K562 (cell line): ENCODE measurements around the gene TEKT2. TPM values are rescaled to one million over a fixed set of nuclear protein-coding genes. Genes with fewer than 3 reads are reported as not detected.

Experiments
- ATAC-seq: fragments of 200-7000 bp; cut with Tn5 transposase; 3 replicates; pipeline ENCODE4 v1.9.1; 2020; ENCODE audit warnings: moderate library complexity
- BruUV-seq: library from RNA; stranded (reverse); fragments of 400-500 nt; replicated peaks from 2 replicates; lab custom pipeline; 2021; lab: Mats Ljungman, UMichigan
- CTCF ChIA-PET: fragments of 300-600 bp; formaldehyde crosslinking; extraction: SDS; loops from one replicate; lab custom pipeline; 2021; ENCODE audit warnings: low intra/inter-chr PET ratio; lab: Yijun Ruan, JAX
- POLR2A ChIA-PET: fragments of 300-600, 350-650 bp; sonication (Branson Sonifier 250); formaldehyde crosslinking; extraction: SDS; loops from one replicate; lab custom pipeline; 2021; ENCODE audit warnings: antibody characterized with exemption, inconsistent platforms; lab: Yijun Ruan, JAX
- DNase-seq, 4 experiments: peaks; one replicate each; pipeline versions ENCODE4 v3.0.0 to v3.0.0-alpha.2; 2011 to 2018; ENCODE audit warnings: low spot score in 3 of 4, mixed read lengths in 3 of 4; ENCODE audit errors: extremely low read depth in 1 of 4
- FAIRE-seq: peaks from 2 replicates; lab custom pipeline; 2011; peaks lifted over from hg19 to GRCh38; lab: Jason Lieb, UNC
- H2AFZ ChIP-seq: 2 replicates; pipeline ENCODE4 v1.6.0; 2011; ENCODE audit warnings: low read depth, low read length, control low read depth, inconsistent platforms
- H3K27ac ChIP-seq: fragments of 200-600 bp; 3 replicates; pipeline ENCODE4 v1.8.0; 2011; ENCODE audit warnings: low read depth, mild to moderate bottlenecking, control low read depth, inconsistent platforms, low read length, moderate library complexity, mixed read lengths; ENCODE audit errors: extremely low read depth
- H3K27me3 ChIP-seq, 2 experiments: fragments of 300-600 bp in 1 of 2; 2 replicates in 1 of 2; 3 replicates in 1 of 2; pipeline versions ENCODE4 v1.6.0 to v1.8.0; 2011; ENCODE audit warnings: inconsistent platforms in 2 of 2, low read length in 2 of 2, mild to moderate bottlenecking in 1 of 2, mixed read lengths in 1 of 2, moderate library complexity in 1 of 2; ENCODE audit not compliant: control insufficient read depth in 2 of 2, insufficient read depth in 2 of 2
- H3K36me3 ChIP-seq: fragments of 300-600 bp; 3 replicates; pipeline ENCODE4 v1.8.0; 2011; ENCODE audit warnings: mild to moderate bottlenecking, low read length, inconsistent platforms; ENCODE audit not compliant: control insufficient read depth, insufficient read depth
- H3K4me1 ChIP-seq, 2 experiments: fragments of 200-600 bp in 1 of 2; replicated peaks in 1 of 2; 2 replicates in 1 of 2; 3 replicates in 1 of 2; pipeline versions ENCODE4 v1.5.1 to v1.8.0; 2011; ENCODE audit warnings: inconsistent platforms in 2 of 2, low read length in 2 of 2, mild to moderate bottlenecking in 1 of 2, mixed read lengths in 1 of 2, moderate library complexity in 1 of 2; ENCODE audit not compliant: control insufficient read depth in 2 of 2, insufficient read depth in 2 of 2
- H3K4me2 ChIP-seq: 2 replicates; pipeline ENCODE4 v1.6.1; 2011; ENCODE audit warnings: low read length, control low read depth, inconsistent platforms, mixed read lengths; ENCODE audit not compliant: insufficient read depth
- H3K4me3 ChIP-seq: fragments of 200-600 bp; sonication (generic), shearing (Covaris generic); 2 replicates; pipeline ENCODE4 v1.5.1; 2016; ENCODE audit warnings: control low read depth, inconsistent platforms
- H3K79me2 ChIP-seq: fragments of 200-600 bp; 3 replicates; pipeline ENCODE4 v1.8.0; 2011; ENCODE audit warnings: low read length, inconsistent platforms; ENCODE audit not compliant: control insufficient read depth, insufficient read depth
- H3K9ac ChIP-seq, 2 experiments: 2 replicates each; pipeline versions ENCODE4 v1.6.0 to v1.6.1; 2011; ENCODE audit warnings: low read depth in 2 of 2, low read length in 2 of 2, control low read depth in 1 of 2, inconsistent platforms in 1 of 2, mild to moderate bottlenecking in 1 of 2, mixed read lengths in 1 of 2; ENCODE audit not compliant: insufficient read depth in 1 of 2
- H3K9me1 ChIP-seq: one replicate; pipeline ENCODE4 v1.6.0; 2011; ENCODE audit warnings: inconsistent platforms, mild to moderate bottlenecking, low read length, moderate library complexity; ENCODE audit not compliant: control insufficient read depth, insufficient read depth
- H3K9me3 ChIP-seq: replicated peaks from 2 replicates; pipeline ENCODE4 v1.5.1; 2011; ENCODE audit warnings: low read depth, low read length, inconsistent platforms; ENCODE audit not compliant: control insufficient read depth, insufficient read depth
- H4K20me1 ChIP-seq: replicated peaks from 2 replicates; pipeline ENCODE4 v1.6.1; 2011; ENCODE audit warnings: low read length, inconsistent platforms, mixed read lengths; ENCODE audit not compliant: control insufficient read depth, insufficient read depth
- BHLHE40 ChIP-seq: IDR thresholded peaks from 2 replicates; pipeline ENCODE4 v1.6.1; 2011; ENCODE audit warnings: low read length, improper control_type of control experiment
- CBFA2T2 ChIP-seq: fragments of 450-650 bp; conservative IDR thresholded peaks from 2 replicates; pipeline ENCODE4 v1.6.1; 2017; ENCODE audit warnings: mild to moderate bottlenecking
- EGR1 ChIP-seq: fragments of 450-650 bp; conservative IDR thresholded peaks from 2 replicates; pipeline ENCODE4 v1.6.1; 2017; ENCODE audit warnings: mild to moderate bottlenecking
- HNRNPK ChIP-seq: fragments of 200-400 bp; formaldehyde crosslinking; IDR thresholded peaks from one replicate; pipeline ENCODE4 v1.6.1; 2018; ENCODE audit warnings: mild to moderate bottlenecking, low read depth, low read length; ENCODE audit not compliant: poor library complexity, severe bottlenecking
- L3MBTL2 ChIP-seq: fragments of 450-650 bp; IDR thresholded peaks from 2 replicates; pipeline ENCODE4 v1.6.1; 2016; ENCODE audit warnings: mild to moderate bottlenecking, moderate library complexity
- NBN ChIP-seq: fragments of 450-650 bp; IDR thresholded peaks from 2 replicates; pipeline ENCODE4 v1.6.1; 2016; ENCODE audit warnings: low read depth, mild to moderate bottlenecking
- ZNF165 ChIP-seq: fragments of 250-450 bp; sonication (Bioruptor Pico); IDR thresholded peaks from 2 replicates; pipeline ENCODE4 v1.4.0; 2020; ENCODE audit warnings: borderline replicate concordance
- WGBS: fragments of 100-300 bp; shearing (Covaris generic); methylation state at CpG from one replicate; pipeline ENCODE4 v1.1.6; 2016; ENCODE audit warnings: low coverage, mixed read lengths; ENCODE audit not compliant: insufficient coverage; ENCODE audit errors: missing lambda C conversion rate; 5-methylcytosine and 5-hydroxymethylcytosine counted together
- in situ Hi-C: fragments of 300-500 bp; cut with MboI; formaldehyde crosslinking; loops from 4 replicates; pipeline ENCODE4 v1.15.0; 2018; ENCODE audit warnings: inconsistent platforms, mixed read lengths
- intact Hi-C: fragments of 100-400 bp; cut with micrococcal nuclease; formaldehyde crosslinking; loops from 2 replicates; pipeline ENCODE4 v1.14.2; 2022
- polyA plus RNA-seq, 8 experiments: library from polyadenylated mRNA; depleted of rRNA in 4 of 8; stranded (reverse) in 5 of 8; unstranded in 3 of 8; fragments of >200 nt; fragmentation: Nextera tagmentation in 2 of 8; fragmentation: Illumina TruSeq in 1 of 8; extraction: Ambion mirVana in 2 of 8; extraction: Trizol in 1 of 8; gene quantifications; 2 replicates each; pipeline versions ENCODE4 v1.2.1 to v1.2.3, GENCODE V29; 2011 to 2014; ENCODE audit warnings: inconsistent platforms in 1 of 8, missing spikeins in 1 of 8
- total RNA-seq, 7 experiments: library from RNA; depleted of rRNA in 6 of 7; stranded (reverse); fragments of >200 nt in 6 of 7; fragmentation: Illumina TruSeq in 2 of 7; extraction: Trizol in 2 of 7; gene quantifications; 2 replicates each; pipeline versions ENCODE4 v1.2.1 to v1.2.3, GENCODE V29; 2011 to 2021; ENCODE audit warnings: low replicate concordance in 1 of 7
- TF ChIP-seq, protein P1 (sequence below): sonication (generic); formaldehyde crosslinking; IDR thresholded peaks from 2 replicates; pipeline ENCODE4 v1.9.0; 2022; ENCODE audit warnings: mild to moderate bottlenecking, missing genetic modification reagents
- TF ChIP-seq, protein P2 (sequence below): fragments of 450-650 bp; formaldehyde crosslinking; IDR thresholded peaks from 2 replicates; pipeline ENCODE4 v1.4.0; 2020; ENCODE audit warnings: mild to moderate bottlenecking, mixed read lengths
- TF ChIP-seq, protein P3 (sequence below): sonication (generic); formaldehyde crosslinking; IDR thresholded peaks from 2 replicates; pipeline ENCODE4 v1.9.0; 2022; ENCODE audit warnings: mild to moderate bottlenecking, missing genetic modification reagents
- TF ChIP-seq, protein P4 (sequence below): sonication (generic); formaldehyde crosslinking; IDR thresholded peaks from 2 replicates; pipeline ENCODE4 v1.8.0; 2022; ENCODE audit warnings: mild to moderate bottlenecking, missing genetic modification reagents
- TF ChIP-seq, protein P5 (sequence below): sonication (generic); formaldehyde crosslinking; IDR thresholded peaks from 2 replicates; pipeline ENCODE4 v1.5.0; 2020; ENCODE audit warnings: missing genetic modification reagents

The TEKT2 gene
- total and polyA plus RNA-seq, 9 of the 15 experiments (the other 6 are each of a cell fraction or from before 2014, with no cell fraction given), result 0.06 to 0.94 (median 0.30) TPM; not detected in 1

DNA sequence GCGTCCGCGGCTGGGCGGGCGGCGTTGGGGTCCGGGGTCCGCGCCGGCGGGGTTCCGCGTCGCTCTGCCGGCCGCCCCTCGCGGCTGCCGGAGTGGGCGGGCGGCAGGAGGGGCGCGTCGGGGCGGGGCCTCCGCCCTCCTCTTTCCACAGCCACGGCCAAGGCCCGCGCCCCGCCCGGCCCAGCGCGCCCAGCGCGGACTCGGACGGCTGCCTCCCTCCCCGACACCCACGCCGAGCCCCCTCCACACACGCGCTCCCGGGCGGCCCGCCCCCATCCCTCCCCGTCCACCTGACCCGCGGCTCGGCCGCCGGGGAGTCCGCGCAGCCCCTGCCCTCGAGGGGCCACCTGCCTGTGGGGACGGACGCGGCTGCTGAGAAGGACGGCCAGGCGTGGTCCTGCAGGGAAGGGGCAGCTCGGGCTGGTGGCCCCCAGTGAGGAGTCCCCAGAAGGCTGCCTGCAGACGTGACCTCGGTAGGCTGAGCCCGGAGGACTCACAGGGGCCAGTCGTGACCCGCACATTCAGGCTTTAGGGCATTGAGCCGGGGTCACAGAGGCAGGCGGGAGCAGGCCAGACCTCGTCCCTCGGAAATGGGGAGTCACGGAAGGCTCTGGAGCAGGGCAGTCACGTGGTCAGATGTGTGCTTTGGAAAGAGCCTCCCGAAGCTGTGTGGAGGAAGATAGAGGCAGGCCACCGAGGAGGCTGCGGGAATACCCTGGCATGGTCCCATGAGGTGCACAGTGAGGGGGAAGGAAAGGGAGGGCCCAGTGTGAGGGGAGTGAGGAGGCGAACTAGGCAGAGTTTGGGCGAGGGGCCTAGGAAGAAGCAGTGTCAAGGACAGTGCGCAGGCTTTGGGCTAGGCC is 41.5 kb downstream of the TEKT2 start, which contains the start of gene COL8A2:
Gene COL8A2, minus strand, starts transcription at position 94 of the 863 bp plus-strand sequence. CDS start 24,980 bp downstream, outside the sequence.
- ATAC-seq, result peak; percentile 10
- H3K27ac ChIP-seq, result no peak within 1 kb of the TSS
- POLR2A ChIA-PET, result no interaction called here
- no peaks in the 10 kb centered on the region for H3K36me3 ChIP-seq
- H2AFZ ChIP-seq, result peak within 1 kb of the TSS; percentile 65
- peak in 2 of 4 experiments; percentile 91 for DNase-seq
- CTCF ChIA-PET, result interaction anchor here (1.3 kb wide), 1 partner anchor 26 kb away, joined by 5 read pairs; no protein-coding TSS in a partner anchor
- H3K9me1 ChIP-seq, result no peaks in the 10 kb centered on the region
- H3K9me3 ChIP-seq, result no peaks in the 10 kb centered on the region
- H3K4me1 ChIP-seq, result peaks cover 16 to 42% of the 10 kb centered on the region in 2 experiments
- in situ Hi-C loops, result no loop called here
- H3K27me3 ChIP-seq, result peaks cover 0 to 10% of the 10 kb centered on the region in 2 experiments; a peak in 1 of 5 replicates
- no peak for FAIRE-seq
- 40% methylated on average over 27 of the region's 77 CpGs for WGBS
- BruUV-seq, result no TSS peak
- no peaks in the 10 kb centered on the region for H3K79me2 ChIP-seq
- peak within 1 kb of the TSS in 1 of 2 experiments; percentile 88; a peak in 2 of 4 replicates for H3K9ac ChIP-seq
- H4K20me1 ChIP-seq, result no peaks in the 10 kb centered on the region
- intact Hi-C loops, result no loop called here
- no peak within 1 kb of the TSS for H3K4me3 ChIP-seq
- no peak within 1 kb of the TSS for H3K4me2 ChIP-seq
- TF ChIP-seq, protein P1, sequence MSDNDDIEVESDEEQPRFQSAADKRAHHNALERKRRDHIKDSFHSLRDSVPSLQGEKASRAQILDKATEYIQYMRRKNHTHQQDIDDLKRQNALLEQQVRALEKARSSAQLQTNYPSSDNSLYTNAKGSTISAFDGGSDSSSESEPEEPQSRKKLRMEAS, result peak; percentile 57; the same call in 1 of the 2 replicates
- TF ChIP-seq, protein P2, sequence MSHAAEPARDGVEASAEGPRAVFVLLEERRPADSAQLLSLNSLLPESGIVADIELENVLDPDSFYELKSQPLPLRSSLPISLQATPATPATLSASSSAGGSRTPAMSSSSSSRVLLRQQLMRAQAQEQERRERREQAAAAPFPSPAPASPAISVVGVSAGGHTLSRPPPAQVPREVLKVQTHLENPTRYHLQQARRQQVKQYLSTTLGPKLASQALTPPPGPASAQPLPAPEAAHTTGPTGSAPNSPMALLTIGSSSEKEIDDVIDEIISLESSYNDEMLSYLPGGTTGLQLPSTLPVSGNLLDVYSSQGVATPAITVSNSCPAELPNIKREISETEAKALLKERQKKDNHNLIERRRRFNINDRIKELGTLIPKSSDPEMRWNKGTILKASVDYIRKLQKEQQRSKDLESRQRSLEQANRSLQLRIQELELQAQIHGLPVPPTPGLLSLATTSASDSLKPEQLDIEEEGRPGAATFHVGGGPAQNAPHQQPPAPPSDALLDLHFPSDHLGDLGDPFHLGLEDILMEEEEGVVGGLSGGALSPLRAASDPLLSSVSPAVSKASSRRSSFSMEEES (CRISPR knock-in tag), result peak; percentile 80
- TF ChIP-seq EGR1 (0 out of 2 replicates have a peak, but pooled peaks have one; percentile 24), CBFA2T2 (peak; percentile 41), ZNF165 (CRISPR knock-in tag) (no peak), NBN (no peak), HNRNPK (no peak), L3MBTL2 (0 out of 2 replicates have a peak, but pooled peaks have one; percentile 32), BHLHE40 (no peak)
- TF ChIP-seq, protein P3, sequence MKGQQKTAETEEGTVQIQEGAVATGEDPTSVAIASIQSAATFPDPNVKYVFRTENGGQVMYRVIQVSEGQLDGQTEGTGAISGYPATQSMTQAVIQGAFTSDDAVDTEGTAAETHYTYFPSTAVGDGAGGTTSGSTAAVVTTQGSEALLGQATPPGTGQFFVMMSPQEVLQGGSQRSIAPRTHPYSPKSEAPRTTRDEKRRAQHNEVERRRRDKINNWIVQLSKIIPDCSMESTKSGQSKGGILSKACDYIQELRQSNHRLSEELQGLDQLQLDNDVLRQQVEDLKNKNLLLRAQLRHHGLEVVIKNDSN (CRISPR knock-in tag), result peak; percentile 76
- TF ChIP-seq, protein P4, sequence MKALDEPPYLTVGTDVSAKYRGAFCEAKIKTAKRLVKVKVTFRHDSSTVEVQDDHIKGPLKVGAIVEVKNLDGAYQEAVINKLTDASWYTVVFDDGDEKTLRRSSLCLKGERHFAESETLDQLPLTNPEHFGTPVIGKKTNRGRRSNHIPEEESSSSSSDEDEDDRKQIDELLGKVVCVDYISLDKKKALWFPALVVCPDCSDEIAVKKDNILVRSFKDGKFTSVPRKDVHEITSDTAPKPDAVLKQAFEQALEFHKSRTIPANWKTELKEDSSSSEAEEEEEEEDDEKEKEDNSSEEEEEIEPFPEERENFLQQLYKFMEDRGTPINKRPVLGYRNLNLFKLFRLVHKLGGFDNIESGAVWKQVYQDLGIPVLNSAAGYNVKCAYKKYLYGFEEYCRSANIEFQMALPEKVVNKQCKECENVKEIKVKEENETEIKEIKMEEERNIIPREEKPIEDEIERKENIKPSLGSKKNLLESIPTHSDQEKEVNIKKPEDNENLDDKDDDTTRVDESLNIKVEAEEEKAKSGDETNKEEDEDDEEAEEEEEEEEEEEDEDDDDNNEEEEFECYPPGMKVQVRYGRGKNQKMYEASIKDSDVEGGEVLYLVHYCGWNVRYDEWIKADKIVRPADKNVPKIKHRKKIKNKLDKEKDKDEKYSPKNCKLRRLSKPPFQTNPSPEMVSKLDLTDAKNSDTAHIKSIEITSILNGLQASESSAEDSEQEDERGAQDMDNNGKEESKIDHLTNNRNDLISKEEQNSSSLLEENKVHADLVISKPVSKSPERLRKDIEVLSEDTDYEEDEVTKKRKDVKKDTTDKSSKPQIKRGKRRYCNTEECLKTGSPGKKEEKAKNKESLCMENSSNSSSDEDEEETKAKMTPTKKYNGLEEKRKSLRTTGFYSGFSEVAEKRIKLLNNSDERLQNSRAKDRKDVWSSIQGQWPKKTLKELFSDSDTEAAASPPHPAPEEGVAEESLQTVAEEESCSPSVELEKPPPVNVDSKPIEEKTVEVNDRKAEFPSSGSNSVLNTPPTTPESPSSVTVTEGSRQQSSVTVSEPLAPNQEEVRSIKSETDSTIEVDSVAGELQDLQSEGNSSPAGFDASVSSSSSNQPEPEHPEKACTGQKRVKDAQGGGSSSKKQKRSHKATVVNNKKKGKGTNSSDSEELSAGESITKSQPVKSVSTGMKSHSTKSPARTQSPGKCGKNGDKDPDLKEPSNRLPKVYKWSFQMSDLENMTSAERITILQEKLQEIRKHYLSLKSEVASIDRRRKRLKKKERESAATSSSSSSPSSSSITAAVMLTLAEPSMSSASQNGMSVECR (CRISPR knock-in tag), result no peak
- TF ChIP-seq, protein P5, sequence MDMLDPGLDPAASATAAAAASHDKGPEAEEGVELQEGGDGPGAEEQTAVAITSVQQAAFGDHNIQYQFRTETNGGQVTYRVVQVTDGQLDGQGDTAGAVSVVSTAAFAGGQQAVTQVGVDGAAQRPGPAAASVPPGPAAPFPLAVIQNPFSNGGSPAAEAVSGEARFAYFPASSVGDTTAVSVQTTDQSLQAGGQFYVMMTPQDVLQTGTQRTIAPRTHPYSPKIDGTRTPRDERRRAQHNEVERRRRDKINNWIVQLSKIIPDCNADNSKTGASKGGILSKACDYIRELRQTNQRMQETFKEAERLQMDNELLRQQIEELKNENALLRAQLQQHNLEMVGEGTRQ, result peak; percentile 65
